Testis (tissue), 2 donors: ENCODE measurements around the gene SPATA46.

ENCODE experiments used
- POLR2A ChIP-seq: fragments of 450-650 bp; IDR thresholded peaks from one replicate; pipeline ENCODE4 v1.6.1; 2017; ENCODE audit warnings: antibody characterized with exemption, mild to moderate bottlenecking, moderate library complexity
- TF ChIP-seq, protein P1 (sequence below), 3 experiments: fragments of 450-650 bp in 2 of 3; fragments of 200-600 bp in 1 of 3; sonication (generic) in 1 of 3; IDR thresholded peaks; one replicate each; pipeline ENCODE4 v1.5.1; 2016 to 2019; ENCODE audit warnings: antibody characterized with exemption in 3 of 3, mild to moderate bottlenecking in 2 of 3, moderate library complexity in 1 of 3

DNA sequence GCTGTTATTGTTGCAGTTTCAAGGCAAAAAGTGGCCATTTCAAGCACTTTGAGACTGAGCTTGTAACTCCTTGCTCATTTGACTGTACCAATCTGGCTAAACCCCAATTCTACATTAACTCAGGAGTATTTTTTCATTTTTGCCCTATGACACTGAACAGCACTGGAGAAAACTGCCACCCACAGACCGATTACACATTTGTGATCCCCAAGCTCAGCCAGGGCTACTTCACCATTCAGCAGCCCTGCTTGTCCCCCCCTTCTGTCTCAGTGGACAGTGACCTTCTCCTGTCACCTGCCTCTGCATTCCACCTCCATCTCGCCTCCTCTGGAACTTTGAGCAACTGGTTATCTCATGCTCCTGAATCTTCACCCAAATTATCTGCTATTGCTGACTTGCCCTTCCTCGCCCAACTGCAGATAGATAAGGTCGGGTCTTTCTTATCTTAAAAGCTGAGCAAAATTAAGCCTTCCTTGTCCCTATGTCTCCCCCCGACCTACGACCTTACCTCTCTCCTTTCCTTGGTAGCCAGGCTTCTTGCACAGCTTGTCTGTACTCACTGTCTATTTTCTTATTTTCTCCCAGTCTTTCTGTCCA, 25.3 kb downstream of the SPATA46 start:
- TF ChIP-seq, protein P1, sequence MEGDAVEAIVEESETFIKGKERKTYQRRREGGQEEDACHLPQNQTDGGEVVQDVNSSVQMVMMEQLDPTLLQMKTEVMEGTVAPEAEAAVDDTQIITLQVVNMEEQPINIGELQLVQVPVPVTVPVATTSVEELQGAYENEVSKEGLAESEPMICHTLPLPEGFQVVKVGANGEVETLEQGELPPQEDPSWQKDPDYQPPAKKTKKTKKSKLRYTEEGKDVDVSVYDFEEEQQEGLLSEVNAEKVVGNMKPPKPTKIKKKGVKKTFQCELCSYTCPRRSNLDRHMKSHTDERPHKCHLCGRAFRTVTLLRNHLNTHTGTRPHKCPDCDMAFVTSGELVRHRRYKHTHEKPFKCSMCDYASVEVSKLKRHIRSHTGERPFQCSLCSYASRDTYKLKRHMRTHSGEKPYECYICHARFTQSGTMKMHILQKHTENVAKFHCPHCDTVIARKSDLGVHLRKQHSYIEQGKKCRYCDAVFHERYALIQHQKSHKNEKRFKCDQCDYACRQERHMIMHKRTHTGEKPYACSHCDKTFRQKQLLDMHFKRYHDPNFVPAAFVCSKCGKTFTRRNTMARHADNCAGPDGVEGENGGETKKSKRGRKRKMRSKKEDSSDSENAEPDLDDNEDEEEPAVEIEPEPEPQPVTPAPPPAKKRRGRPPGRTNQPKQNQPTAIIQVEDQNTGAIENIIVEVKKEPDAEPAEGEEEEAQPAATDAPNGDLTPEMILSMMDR (IDR thresholded peaks at IDR 0.05) = no peak
- TF ChIP-seq POLR2A = no peak
